8988T (cell line): ENCODE measurements around the gene SERGEF.

ENCODE experiments used
- DNase-seq: peaks from one replicate; pipeline ENCODE4 v3.0.0; 2011

SERGEF gene

DNA sequence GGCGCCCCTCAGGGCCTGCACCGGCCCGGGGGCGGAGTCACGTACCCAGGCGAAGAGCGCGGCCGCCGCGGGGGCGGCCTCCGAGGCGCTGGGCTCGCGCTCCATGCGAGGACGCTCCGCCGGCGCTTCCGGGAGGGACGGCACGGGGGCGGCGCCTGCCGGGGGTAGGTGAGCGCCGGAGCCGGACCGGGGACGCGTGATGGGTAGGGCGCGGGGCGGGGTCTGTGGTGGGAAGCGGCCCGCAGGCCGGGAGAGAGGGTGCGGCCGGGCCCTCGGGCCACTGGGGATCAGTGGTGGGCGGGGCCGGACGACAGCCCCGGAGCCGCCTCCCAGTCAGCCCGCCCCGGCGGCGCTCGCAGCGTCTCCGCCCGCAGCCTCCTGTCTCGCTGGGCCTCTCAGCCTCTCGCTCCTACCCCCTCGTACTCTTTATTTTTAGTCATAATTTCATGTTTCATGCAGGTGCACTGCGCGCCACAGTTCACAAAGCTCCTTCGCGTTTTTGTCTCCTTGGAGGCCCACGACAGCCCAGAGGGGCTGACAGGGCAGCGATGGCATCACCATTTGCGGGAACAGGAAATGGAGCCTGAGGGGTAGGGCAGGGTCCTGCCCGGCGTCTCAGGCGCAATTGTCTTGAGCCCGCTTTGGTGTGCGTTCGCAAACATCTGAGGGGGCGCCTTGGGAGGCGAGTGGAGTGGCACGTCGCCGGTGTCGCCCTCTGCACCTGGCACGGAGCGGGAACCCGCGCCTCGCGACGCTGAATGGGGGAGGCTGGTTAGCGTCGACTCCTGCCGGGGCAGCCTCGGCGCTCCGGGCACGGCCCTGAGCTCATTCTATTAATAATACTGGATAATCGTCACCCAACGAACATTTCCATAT, at the start of gene SERGEF:
Gene SERGEF, minus strand, starts transcription at position 142 of the 876 bp plus-strand sequence. Its CDS starts 37 bp downstream, at position 105.
- DNase-seq = peak; percentile 89

GRCh38 chr11:18061351-18061750, 48.5 kb upstream of the SERGEF start:
- no peak for DNase-seq

- DNase-seq = no peak
These were observed 43.8 kb upstream of the SERGEF start for GRCh38 chr11:18056561-18057181.

GRCh38 chr11:18054511-18055103, 41.8 kb upstream of the SERGEF start:
- no peak for DNase-seq

- no peak for DNase-seq
These were observed 38.0 kb upstream of the SERGEF start for GRCh38 chr11:18050848-18051247.

- DNase-seq = no peak
These were observed 33.4 kb upstream of the SERGEF start, which contains the start of gene TPH1 for GRCh38 chr11:18046116-18046777. Gene TPH1 (minus strand): TSS chr11:18046269. CDS start chr11:18040762, 5,507 bp downstream.

- no peak for DNase-seq
These were observed 23.6 kb upstream of the SERGEF start for GRCh38 chr11:18036456-18036855.

DNA sequence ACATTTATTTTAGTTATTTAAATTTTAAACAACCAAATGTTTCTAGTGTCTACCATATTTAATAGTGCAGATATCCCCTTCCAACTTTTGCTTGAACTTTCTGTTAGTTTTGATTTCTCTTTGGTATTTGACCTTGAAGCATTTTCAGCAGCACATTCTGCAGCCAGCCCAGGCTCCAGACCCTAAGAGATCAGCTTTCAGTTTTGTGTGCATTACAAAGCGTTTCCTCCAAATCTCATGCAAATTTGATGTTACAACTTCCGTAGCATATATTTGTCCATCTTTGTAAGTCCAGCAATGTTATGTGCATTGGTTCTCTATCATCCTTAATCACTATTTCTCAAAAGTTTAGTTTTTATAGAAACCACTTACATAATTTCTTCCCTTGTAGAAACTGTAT, 14.6 kb upstream of the SERGEF start:
- DNase-seq = no peak

DNA sequence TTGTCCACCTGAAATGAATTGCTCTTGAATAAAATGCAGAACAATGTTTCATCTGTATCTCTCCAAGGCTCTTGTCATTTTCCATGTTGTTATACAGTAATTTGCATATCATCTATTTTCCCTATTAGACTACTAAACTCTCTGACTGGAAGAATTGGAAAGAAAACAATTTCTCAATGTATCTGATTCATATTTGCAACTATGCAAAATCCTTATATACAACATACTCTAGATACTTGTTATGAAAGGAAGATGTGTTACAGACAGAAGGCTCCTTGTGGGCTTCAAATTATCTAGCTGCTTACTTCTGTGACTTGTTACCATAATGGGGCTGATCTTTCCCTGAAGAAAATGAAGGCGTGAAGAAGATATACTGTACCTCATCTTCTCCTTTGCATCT, 9.6 kb upstream of the SERGEF start:
- DNase-seq = no peak

DNA sequence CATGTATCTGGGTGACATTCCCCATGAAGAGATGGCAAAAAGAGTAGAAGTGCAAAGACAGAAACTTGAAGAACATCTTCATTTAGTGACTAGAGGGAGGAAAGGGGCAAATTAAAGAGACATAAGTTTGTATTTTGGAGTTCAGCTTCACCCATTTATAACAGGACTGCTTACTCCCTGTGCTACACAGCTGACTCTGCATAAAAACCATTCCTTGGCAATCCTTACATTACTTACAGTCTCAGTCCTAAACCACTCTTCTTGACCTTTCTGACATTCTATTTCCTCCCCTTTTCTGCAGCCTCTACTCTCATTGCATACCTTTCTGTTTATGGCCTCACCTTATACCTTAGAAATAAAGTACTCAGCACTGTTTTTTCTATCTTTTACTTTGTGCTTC, 6.8 kb upstream of the SERGEF start:
- no peak for DNase-seq

GRCh38 chr11:18016789-18017188, 3.9 kb upstream of the SERGEF start:
- no peak for DNase-seq

- no peak for DNase-seq
These were observed 2.0 kb upstream of the SERGEF start for GRCh38 chr11:18014876-18015275.

DNA sequence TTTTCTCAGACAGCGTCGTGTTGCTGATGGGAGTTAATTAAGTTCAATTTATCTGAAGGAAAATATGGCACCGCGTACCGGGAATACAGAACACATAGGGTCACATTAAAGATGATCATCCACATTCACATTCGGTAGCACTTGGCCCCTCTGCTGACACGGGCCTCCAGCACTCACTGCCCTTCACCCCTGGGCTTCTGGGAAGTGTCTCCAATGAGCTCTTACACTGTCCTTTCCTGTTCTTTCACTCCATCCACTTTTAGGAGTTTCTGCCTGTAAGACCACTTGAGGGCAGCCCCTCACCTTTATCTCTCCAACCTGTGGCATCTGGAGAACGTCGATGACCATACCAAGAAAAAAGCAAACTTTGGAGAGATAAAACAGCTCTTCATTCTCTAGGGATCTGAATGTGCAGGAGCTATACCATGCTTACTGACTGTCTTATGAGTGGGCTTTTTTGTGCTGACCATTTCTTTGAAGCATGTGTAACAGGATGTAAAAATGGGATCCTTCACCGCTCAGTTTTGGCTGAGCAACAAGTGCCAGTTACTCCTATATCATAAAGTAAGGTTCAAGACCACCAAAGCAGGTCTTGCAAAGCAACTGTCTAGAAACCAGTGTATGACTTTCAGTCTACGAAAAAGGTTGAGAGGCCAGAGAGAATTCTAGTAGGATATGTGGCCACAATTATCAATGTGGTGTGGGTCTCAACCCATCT, 1.1 kb upstream of the SERGEF start:
- DNase-seq = no peak

- peak; percentile 21 for DNase-seq
These were observed 533 bp downstream of the SERGEF start for GRCh38 chr11:18012122-18012905.

- no peak for DNase-seq
These were observed 1.2 kb downstream of the SERGEF start for GRCh38 chr11:18011633-18012032.

DNA sequence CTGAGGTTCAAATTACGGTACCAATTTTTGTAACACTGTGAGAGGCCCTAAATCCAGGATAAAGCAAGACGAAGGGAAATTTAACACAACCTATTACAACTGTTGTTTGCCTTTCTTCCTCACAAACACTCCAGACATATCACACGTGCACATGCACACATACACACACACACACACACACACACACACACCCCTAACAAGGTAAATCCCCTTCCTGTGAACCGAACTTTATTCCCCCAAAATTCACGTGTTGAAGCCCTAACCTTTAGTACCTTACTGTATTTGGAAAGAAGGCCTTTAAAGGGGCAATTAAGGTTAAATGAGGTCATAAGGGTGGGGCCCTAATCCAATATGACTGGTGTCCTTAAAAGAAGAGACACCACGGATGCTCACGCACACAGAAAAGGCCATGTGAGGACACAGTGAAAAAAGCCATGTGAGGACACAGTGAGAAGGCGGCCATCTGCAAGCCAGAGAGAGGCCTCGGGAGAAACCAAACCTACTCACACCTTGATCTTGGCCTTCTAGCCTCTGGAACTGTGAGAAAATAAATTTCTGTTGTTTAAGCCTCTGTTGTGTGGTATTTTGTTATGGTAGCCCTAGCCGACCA, 1.8 kb downstream of the SERGEF start:
- DNase-seq = no peak

GRCh38 chr11:18010121-18010670, 2.7 kb downstream of the SERGEF start:
- DNase-seq = no peak

DNA sequence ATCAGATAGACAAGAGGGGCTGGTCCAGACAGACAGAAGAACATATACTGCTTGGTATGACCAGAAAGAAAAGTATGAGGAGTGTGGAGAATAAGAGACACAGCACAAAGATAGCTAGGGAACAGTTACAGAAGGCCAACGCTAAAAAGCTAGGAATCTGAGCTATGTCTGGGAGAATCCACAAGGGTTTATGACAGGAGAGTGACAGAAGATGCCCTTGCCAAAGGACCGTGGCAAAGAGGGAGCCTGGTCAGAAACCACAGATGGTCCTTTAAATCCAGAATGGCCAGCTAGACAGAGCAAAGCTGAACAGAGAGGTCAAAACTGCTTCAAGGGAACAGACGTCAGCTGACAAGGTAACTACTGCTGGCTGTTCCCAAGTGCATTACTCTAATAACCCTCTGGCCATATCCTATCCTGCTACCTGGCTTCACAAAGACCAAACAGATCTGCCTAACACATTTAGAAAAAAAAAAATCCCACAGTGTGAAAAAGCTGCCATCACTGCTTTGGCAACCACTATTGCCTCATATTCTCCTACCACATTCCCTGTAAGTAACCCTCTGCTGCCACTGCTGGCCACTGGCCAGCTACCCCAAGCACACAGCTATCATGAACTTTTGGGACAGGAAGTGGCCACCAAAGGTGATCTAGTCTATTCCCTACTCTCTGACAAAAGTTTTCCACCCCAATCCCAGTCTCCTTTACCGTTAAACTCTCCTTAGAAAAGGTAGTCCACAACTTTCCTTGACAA, 7.3 kb downstream of the SERGEF start:
- DNase-seq = no peak

- DNase-seq = no peak
These were observed 11.7 kb downstream of the SERGEF start for GRCh38 chr11:18001191-18001590.

DNA sequence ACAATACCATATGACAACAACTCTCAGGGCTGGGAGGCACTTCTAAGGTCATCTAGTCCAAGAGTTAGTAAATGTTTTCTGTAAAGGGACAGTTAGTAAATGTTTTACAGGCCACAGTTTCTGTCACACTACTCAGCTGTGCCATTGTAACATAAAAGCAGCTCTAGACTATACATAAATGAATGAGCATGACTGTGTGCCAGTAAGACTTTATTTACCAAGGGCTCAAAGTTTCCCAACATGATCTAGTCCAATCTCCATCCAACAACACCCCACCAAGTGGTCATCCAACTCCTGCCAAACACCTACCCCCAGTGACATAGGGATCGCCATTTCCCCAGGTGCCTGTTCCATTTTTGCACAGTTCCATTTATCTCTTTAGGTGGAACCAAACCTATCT, 12.1 kb downstream of the SERGEF start:
- no peak for DNase-seq
